T-helper 2 cell (primary cell): ENCODE measurements around the gene LRTM2.

Experiments
- DNase-seq, 5 experiments: peaks; one replicate each; pipeline versions ENCODE4 v3.0.0 to v3.0.0-alpha.2; 2012 to 2022

Gene LRTM2

GRCh38 chr12:1842905-1843640, 22.7 kb downstream of the LRTM2 start:
- no peak for DNase-seq

GRCh38 chr12:1843641-1844005, 23.3 kb downstream of the LRTM2 start:
- DNase-seq, result no peak

GRCh38 chr12:1844223-1844622, 23.9 kb downstream of the LRTM2 start:
- no peak for DNase-seq

- DNase-seq, result no peak
Measured at GRCh38 chr12:1844661-1845409, 24.5 kb downstream of the LRTM2 start.

GRCh38 chr12:1845427-1845826, 25.1 kb downstream of the LRTM2 start:
- DNase-seq, result no peak

- no peak for DNase-seq
Measured at GRCh38 chr12:1845886-1846285, 25.5 kb downstream of the LRTM2 start.

GRCh38 chr12:1846421-1847405, 26.3 kb downstream of the LRTM2 start:
- DNase-seq, result no peak

- DNase-seq, result no peak
Measured at GRCh38 chr12:1847411-1847810, 27.0 kb downstream of the LRTM2 start.

- no peak for DNase-seq
Measured at GRCh38 chr12:1848146-1848545, 27.8 kb downstream of the LRTM2 start.

GRCh38 chr12:1848745-1849144, 28.4 kb downstream of the LRTM2 start:
- no peak for DNase-seq

- DNase-seq, result no peak
Measured at GRCh38 chr12:1851151-1851701, 30.9 kb downstream of the LRTM2 start.

GRCh38 chr12:1852076-1852475, 31.7 kb downstream of the LRTM2 start:
- no peak for DNase-seq

- no peak for DNase-seq
Measured at GRCh38 chr12:1853716-1854115, 33.4 kb downstream of the LRTM2 start.

GRCh38 chr12:1855241-1855640, 34.9 kb downstream of the LRTM2 start:
- no peak for DNase-seq

GRCh38 chr12:1857086-1857485, 36.7 kb downstream of the LRTM2 start:
- DNase-seq, result no peak

GRCh38 chr12:1857821-1858220, 37.5 kb downstream of the LRTM2 start:
- DNase-seq, result no peak

- no peak for DNase-seq
Measured at GRCh38 chr12:1858456-1858855, 38.1 kb downstream of the LRTM2 start.

- no peak for DNase-seq
Measured at GRCh38 chr12:1859643-1860042, 39.3 kb downstream of the LRTM2 start.

GRCh38 chr12:1862973-1863372, 42.6 kb downstream of the LRTM2 start:
- DNase-seq, result no peak

- no peak for DNase-seq
Measured at GRCh38 chr12:1863823-1864222, 43.5 kb downstream of the LRTM2 start.

- no peak for DNase-seq
Measured at GRCh38 chr12:1864456-1864855, 44.1 kb downstream of the LRTM2 start.

GRCh38 chr12:1864867-1865266, 44.5 kb downstream of the LRTM2 start:
- no peak for DNase-seq
